ENCODE data around the gene MEN1.

The MEN1 gene

DNA sequence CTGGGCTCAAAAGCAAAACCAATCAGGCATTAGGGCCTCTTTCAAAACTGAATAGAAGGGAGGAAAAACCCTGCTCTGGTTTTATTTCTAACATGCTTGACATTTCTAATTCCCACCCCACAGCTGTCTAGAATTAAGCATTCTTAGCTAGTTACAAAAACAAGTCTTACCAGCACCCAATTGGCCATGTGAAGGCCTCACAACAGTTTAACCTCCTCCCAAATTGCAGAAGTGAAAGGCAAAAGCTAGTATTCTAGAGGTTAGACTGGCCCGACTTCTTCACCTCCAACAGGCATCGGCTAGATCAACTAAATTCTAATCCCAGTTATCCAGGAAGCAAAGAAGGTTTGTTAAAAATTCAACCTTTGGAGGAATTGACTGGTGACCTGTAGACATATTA is 38.5 kb downstream of the MEN1 start:
- no peak for TF ChIP-seq CTCF (conservative IDR thresholded peaks at IDR 0.05; ENCODE audit: low read depth)
- CTCF ChIA-PET: no interaction called here
- POLR2A ChIA-PET (ENCODE audit: low non-redundant PET): no interaction called here
- no peak for DNase-seq (ENCODE audit: low spot score)
- no peak overlapping the region for H3K27ac ChIP-seq

DNA sequence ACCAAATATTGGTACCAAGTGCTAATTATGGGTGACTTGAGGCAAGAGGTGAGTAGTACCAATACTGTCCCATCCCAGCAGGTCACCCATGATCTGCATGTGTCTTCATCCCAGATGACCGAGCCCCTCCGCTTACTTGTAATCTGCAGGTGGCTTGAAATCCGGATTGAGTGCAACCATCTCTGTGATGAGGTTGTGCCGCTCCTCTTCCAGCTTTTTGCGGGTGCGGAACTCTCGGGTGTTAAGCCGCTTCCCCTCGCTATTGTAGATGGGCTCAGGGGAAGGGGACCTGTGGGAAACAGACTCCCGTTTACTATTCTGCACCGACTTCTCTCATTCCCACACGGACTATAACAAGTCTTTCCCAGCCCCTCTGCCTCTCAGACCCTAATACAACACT is 40.2 kb downstream of the MEN1 start:
- CTCF ChIA-PET: no interaction called here
- POLR2A ChIA-PET (ENCODE audit: low non-redundant PET): no interaction called here
- no peak overlapping the region for H3K27ac ChIP-seq
- no peak for DNase-seq (ENCODE audit: low spot score)
- no peak for TF ChIP-seq CTCF (conservative IDR thresholded peaks at IDR 0.05; ENCODE audit: low read depth)

GRCh38 chr11:64769283-64769682 is 41.1 kb downstream of the MEN1 start:
- CTCF ChIA-PET: no interaction called here
- POLR2A ChIA-PET (ENCODE audit: low non-redundant PET): no interaction called here
- DNase-seq (ENCODE audit: low spot score): no peak
- TF ChIP-seq CTCF (conservative IDR thresholded peaks at IDR 0.05; ENCODE audit: low read depth): no peak
- no peak overlapping the region for H3K27ac ChIP-seq

DNA sequence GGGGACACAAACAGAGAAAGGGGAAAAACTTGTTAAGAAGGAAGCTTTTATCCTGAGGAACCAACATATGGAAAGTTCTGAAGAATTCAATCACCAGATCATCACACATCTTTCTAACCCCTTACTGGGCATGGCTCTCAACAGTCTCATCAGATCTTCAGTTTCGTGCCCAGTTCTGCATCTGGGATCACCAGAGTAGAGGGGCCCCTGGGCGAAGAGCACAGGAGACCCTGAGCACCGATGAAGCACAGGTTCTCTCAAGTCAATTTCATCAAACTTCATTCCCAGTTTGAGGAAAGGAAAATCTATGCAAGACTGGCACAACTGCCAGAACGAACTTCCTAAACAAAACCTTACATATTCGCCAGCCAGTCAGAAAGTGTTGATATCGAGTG is 42.1 kb downstream of the MEN1 start:
- POLR2A ChIA-PET (ENCODE audit: low non-redundant PET): no interaction called here
- no peak for TF ChIP-seq CTCF (conservative IDR thresholded peaks at IDR 0.05; ENCODE audit: low read depth)

GRCh38 chr11:64767344-64768299 is 42.7 kb downstream of the MEN1 start:
- POLR2A ChIA-PET (ENCODE audit: low non-redundant PET): no interaction called here
- CTCF ChIA-PET: interaction anchor here (0.7 to 1.1 kb wide), 2 partner anchors 21 to 639 kb away, joined by 3 read pairs; no protein-coding TSS in a partner anchor
- peak; percentile 80 for TF ChIP-seq CTCF (conservative IDR thresholded peaks at IDR 0.05; ENCODE audit: low read depth)
- peak overlapping the region; percentile 85 for H3K27ac ChIP-seq
- DNase-seq (ENCODE audit: low spot score): no peak

More for the DNA sequence above, 42.1 kb downstream of the MEN1 start:
- no peak for DNase-seq (ENCODE audit: low spot score)
- CTCF ChIA-PET: interaction anchor here (0.7 to 1.1 kb wide), 2 partner anchors 22 to 638 kb away, joined by 3 read pairs; no protein-coding TSS in a partner anchor
- peak overlapping the region; percentile 85 for H3K27ac ChIP-seq

DNA sequence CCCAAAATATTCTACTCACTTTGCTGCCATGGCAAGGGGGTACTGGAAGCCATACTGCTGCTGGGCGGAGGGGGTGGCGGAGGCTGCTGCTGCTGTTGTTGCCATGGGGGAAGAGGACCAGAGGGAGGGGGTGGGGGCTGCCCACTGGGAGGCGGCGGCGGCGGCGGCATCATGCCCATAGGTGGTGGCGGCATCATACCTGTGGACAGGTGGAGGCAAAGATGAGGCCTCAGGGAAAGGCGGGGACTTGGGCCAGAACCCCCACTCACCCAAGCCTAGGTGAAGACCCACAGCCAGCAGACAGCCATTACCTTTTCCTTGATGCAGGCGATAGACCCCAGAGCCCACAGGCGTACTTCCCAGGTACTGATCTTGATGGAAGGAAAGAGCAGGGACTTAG is 43.5 kb downstream of the MEN1 start:
- POLR2A ChIA-PET (ENCODE audit: low non-redundant PET): no interaction called here
- CTCF ChIA-PET: no interaction called here
- peak overlapping the region; percentile 85 for H3K27ac ChIP-seq
- no peak for DNase-seq (ENCODE audit: low spot score)
- TF ChIP-seq CTCF (conservative IDR thresholded peaks at IDR 0.05; ENCODE audit: low read depth): no peak

All from RWPE1 (cell line).